22Rv1 (cell line): ENCODE measurements around the gene C19orf67.

Experiments
- CTCF ChIP-seq: fragments of 450-650 bp; IDR thresholded peaks from 2 replicates; pipeline ENCODE4 v1.5.1; 2017; ENCODE audit warnings: mild to moderate bottlenecking
- ZFX ChIP-seq: fragments of 450-650 bp; IDR thresholded peaks from 2 replicates; pipeline ENCODE4 v1.6.1; 2017; ENCODE audit warnings: antibody characterized with exemption, borderline replicate concordance

- TF ChIP-seq CTCF: no peak
- no peak for TF ChIP-seq ZFX
These were observed 28.7 kb downstream of the C19orf67 start for GRCh38 chr19:14056741-14057356.
